Thymus (tissue), 11 donors: ENCODE measurements around the gene RNU6-8. TPM values are rescaled to one million over a fixed set of nuclear protein-coding genes. Genes with fewer than 3 reads are reported as not detected.

ENCODE experiments used
- DNase-seq, 9 donors: peaks; one replicate each; pipeline ENCODE4 v3.0.0-alpha.2; 2013; ENCODE audit warnings: low spot score in 9 of 9, low read depth in 6 of 9, missing footprints in 1 of 9
- H3K27ac ChIP-seq, 2 donors: one replicate each; pipeline ENCODE4 v1.5.1; 2013; ENCODE audit warnings: control low read depth in 1 of 2, low read depth in 1 of 2, low read length in 1 of 2, mild to moderate bottlenecking in 1 of 2, moderate library complexity in 1 of 2
- H3K27me3 ChIP-seq, 2 donors: one replicate each; pipeline ENCODE4 v1.5.1; 2013; ENCODE audit warnings: low read length in 1 of 2; ENCODE audit not compliant: control insufficient read depth in 2 of 2, insufficient read depth in 1 of 2
- H3K36me3 ChIP-seq, 2 donors: one replicate each; pipeline ENCODE4 v1.5.1; 2013; ENCODE audit warnings: low read length in 1 of 2, mild to moderate bottlenecking in 1 of 2, moderate library complexity in 1 of 2; ENCODE audit not compliant: control insufficient read depth in 2 of 2, insufficient read depth in 2 of 2
- H3K4me1 ChIP-seq, 2 donors: one replicate each; pipeline ENCODE4 v1.5.1; 2013; ENCODE audit warnings: low read length in 2 of 2; ENCODE audit not compliant: control insufficient read depth in 2 of 2, insufficient read depth in 2 of 2
- H3K4me3 ChIP-seq, 2 donors: one replicate each; pipeline ENCODE4 v1.5.1; 2013; ENCODE audit warnings: low read length in 2 of 2, control low read depth in 1 of 2, mild to moderate bottlenecking in 1 of 2
- H3K9me3 ChIP-seq, 2 donors: one replicate each; pipeline ENCODE4 v1.5.1; 2013; ENCODE audit warnings: low read length in 1 of 2, mild to moderate bottlenecking in 1 of 2; ENCODE audit not compliant: control insufficient read depth in 2 of 2, insufficient read depth in 1 of 2
- WGBS: extraction: QIAGEN DNeasy Blood & Tissue Kit; methylation state at CpG from one replicate; pipeline ENCODE4 v1.1.7; 2013; 5-methylcytosine and 5-hydroxymethylcytosine counted together
- polyA plus RNA-seq: library from polyadenylated mRNA; stranded (reverse); fragments of 200-250 nt; gene quantifications from one replicate; pipeline ENCODE4 v1.2.3, GENCODE V29; 2013
- total RNA-seq: library from RNA; stranded (reverse); fragments of 120-200 nt; gene quantifications from one replicate; pipeline ENCODE4 v1.2.4, GENCODE V29; 2013
- donor health status: healthy.

RNU6-8 gene
- total and polyA plus RNA-seq, 2 donors, result not detected

- Histone ChIP-seq H3K9me3 (no peaks in the 10 kb centered on the region), H3K27ac (no peak overlapping the region), H3K4me3 (no peak overlapping the region), H3K4me1 (no peaks in the 10 kb centered on the region), H3K27me3 (no peaks in the 10 kb centered on the region), H3K36me3 (no peaks in the 10 kb centered on the region)
- 92% methylated on average over 1 of the region's 1 CpG for WGBS
- DNase-seq, result no peak
Observed at GRCh38 chr14:32232481-32232880, 29.4 kb upstream of the RNU6-8 start.

DNA sequence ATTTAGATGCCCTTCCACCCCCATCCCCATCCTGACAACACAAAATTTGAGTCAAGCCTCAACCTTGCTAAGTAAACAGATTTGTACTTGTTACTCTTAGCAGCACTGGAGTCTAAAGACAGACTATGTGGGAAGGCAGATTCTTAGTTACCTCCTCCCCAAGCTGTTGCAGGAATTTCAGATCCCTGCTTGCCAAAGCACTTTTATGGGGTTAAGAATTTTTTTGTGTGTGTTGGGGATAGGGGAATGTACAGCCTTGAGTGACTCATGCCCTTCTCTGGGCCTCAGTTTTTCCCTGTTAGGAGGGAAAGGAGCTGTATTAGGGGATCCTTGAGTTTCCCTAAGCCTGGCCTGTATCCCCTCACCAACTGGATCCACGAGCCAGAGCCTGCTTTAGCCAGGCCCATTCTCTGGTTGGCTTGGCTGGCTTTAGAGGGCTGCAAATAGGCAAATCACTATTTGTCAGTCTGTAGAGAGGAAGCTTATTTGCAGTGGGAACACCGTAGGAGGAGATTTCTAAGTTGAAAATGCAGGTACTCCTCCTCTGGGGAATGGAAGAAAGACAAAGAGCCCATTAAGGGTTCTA, 27.7 kb upstream of the RNU6-8 start:
- no peaks in the 10 kb centered on the region for H3K36me3 ChIP-seq
- no peak for DNase-seq
- no peaks in the 10 kb centered on the region for H3K27me3 ChIP-seq
- no peaks in the 10 kb centered on the region for H3K4me1 ChIP-seq
- H3K4me3 ChIP-seq, result no peak overlapping the region
- no peak overlapping the region for H3K27ac ChIP-seq
- 98% methylated on average over 2 of the region's 2 CpGs for WGBS
- H3K9me3 ChIP-seq, result no peaks in the 10 kb centered on the region

DNA sequence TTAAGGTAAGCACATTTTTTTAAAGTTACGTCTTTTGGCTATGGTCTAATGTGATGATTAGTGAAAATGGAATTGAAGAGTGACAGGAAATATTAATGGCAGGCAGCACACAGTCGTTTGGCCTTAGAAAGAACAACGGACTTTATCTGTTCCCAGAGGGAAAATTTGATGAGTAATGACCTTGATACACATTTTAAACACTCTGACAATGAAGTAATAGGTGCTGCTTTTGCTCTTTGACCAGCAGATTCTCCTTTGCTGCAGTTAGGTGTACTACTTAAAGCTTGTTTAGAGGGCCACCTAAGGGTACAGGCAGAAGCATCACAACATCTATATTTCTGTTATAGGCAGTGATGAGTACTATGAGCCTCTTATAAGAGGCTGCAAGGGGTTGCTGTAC, 27.1 kb upstream of the RNU6-8 start:
- H3K9me3 ChIP-seq, result no peaks in the 10 kb centered on the region
- no peaks in the 10 kb centered on the region for H3K36me3 ChIP-seq
- no peaks in the 10 kb centered on the region for H3K27me3 ChIP-seq
- no peak overlapping the region for H3K4me3 ChIP-seq
- no peaks in the 10 kb centered on the region for H3K4me1 ChIP-seq
- DNase-seq, result no peak
- no peak overlapping the region for H3K27ac ChIP-seq
- 81% methylated on average over 3 of the region's 3 CpGs for WGBS

- Histone ChIP-seq H3K4me1 (no peaks in the 10 kb centered on the region), H3K27me3 (no peaks in the 10 kb centered on the region), H3K4me3 (no peak overlapping the region), H3K36me3 (no peaks in the 10 kb centered on the region), H3K27ac (no peak overlapping the region), H3K9me3 (no peaks in the 10 kb centered on the region)
- 95% methylated on average over 1 of the region's 1 CpG for WGBS
- no peak for DNase-seq
Observed at GRCh38 chr14:32226056-32226455, 23.0 kb upstream of the RNU6-8 start.

DNA sequence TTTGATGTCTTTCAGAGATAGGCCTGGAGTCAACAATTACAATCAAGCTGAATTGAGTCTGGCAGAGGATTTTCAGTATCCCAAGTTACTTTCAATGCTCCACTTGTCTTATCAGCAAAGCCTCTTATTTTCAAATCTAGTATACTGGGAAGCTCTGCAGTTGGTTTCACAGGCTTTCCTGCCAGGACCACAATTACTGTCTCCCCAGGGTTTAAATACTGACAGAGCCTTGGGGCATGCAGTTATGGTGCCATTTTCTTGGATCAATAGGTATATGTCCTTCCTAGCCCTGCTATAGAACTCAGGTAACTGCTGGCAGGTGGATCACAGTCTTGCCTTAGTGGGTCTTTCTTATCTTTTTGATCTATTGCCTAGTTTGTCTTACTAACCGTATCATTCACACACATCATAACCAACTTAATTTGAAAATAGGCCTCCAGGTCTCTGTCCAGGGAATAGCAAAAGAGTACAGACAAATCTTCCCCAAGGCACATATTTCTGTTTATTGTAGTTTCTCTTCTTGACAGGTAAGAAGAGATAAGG, 22.4 kb upstream of the RNU6-8 start:
- Histone ChIP-seq H3K9me3 (no peaks in the 10 kb centered on the region), H3K4me3 (no peak overlapping the region), H3K27ac (no peak overlapping the region), H3K27me3 (no peaks in the 10 kb centered on the region), H3K4me1 (no peaks in the 10 kb centered on the region), H3K36me3 (no peaks in the 10 kb centered on the region)
- 54% methylated on average over 1 of the region's 1 CpG for WGBS
- DNase-seq, result no peak

DNA sequence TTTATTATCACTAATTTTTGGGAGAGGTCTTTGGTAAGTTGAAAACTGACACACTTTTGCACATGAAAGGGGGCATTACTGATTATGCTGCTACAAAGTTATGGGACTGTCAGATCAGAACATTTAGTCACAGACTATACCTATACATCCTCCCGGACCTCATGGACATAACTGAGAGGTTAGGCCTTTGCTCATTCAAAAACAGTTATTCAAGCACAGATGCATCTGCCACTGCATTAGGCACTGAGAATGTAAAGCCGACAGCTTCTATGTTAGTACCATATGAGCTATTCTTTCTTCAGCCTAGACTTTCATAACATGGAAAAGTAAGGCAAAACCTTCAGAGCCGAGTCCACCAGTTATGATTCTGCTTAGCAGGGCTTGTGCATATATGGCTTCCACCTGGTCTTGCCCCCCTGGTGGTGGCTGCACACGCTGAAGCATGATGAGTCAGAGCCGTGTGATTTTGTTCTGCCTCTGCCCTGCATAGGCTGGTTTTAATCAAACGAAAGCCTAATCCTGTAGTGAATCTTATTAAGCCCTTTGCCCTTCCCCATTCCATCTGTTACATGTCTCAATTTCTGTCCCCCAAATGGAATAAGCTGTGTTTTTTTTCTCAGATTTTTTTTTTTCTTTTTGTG, 21.8 kb upstream of the RNU6-8 start:
- H3K9me3 ChIP-seq, result no peaks in the 10 kb centered on the region
- H3K36me3 ChIP-seq, result no peaks in the 10 kb centered on the region
- DNase-seq, result peak in 1 of 9 donors; percentile 26
- H3K27ac ChIP-seq, result no peak overlapping the region
- H3K27me3 ChIP-seq, result no peaks in the 10 kb centered on the region
- H3K4me3 ChIP-seq, result no peak overlapping the region
- WGBS, result 69% methylated on average over 6 of the region's 6 CpGs
- H3K4me1 ChIP-seq, result no peaks in the 10 kb centered on the region

DNA sequence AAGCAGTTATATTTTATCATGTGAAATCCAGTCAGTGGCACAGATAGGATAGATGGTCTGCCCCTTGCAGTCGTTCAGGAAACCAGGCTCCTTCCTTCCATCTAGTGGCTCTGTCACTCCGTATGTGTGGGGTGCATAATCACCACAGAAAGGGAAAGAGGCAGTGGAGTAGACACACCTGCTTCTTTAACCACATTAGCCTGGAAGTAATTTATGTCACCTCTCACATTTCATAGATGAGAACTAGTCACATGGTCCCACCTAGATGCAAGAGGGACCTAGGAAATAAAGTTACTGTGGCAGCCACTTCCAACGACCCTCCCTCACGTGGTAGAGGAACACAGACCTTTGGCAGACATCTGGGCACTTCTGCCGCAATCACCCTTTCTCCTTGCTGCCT, 14.2 kb upstream of the RNU6-8 start:
- H3K27ac ChIP-seq, result no peak overlapping the region
- WGBS, result 6% methylated on average over 5 of the region's 5 CpGs
- H3K27me3 ChIP-seq, result no peaks in the 10 kb centered on the region
- peaks cover 3 to 5% of the 10 kb centered on the region in 2 donors for H3K4me1 ChIP-seq
- H3K4me3 ChIP-seq, result no peak overlapping the region
- DNase-seq, result peak in 3 of 9 donors; percentile 12 to 59 (median 23)
- H3K9me3 ChIP-seq, result no peaks in the 10 kb centered on the region
- no peaks in the 10 kb centered on the region for H3K36me3 ChIP-seq

- Histone ChIP-seq H3K27me3 (no peaks in the 10 kb centered on the region), H3K4me1 (peaks cover 3 to 5% of the 10 kb centered on the region in 2 donors), H3K9me3 (no peaks in the 10 kb centered on the region), H3K4me3 (no peak overlapping the region), H3K27ac (no peak overlapping the region), H3K36me3 (no peaks in the 10 kb centered on the region)
- DNase-seq, result no peak
Observed at GRCh38 chr14:32212833-32213232, 9.8 kb upstream of the RNU6-8 start.

GRCh38 chr14:32211068-32211404, 8.0 kb upstream of the RNU6-8 start:
- Histone ChIP-seq H3K9me3 (no peaks in the 10 kb centered on the region), H3K4me3 (no peak overlapping the region), H3K4me1 (no peaks in the 10 kb centered on the region), H3K27me3 (no peaks in the 10 kb centered on the region), H3K27ac (no peak overlapping the region), H3K36me3 (no peaks in the 10 kb centered on the region)
- 99% methylated on average over 3 of the region's 3 CpGs for WGBS
- no peak for DNase-seq
